GM19463 (cell line): ENCODE results near the gene SRMS.

Experiments
- ATAC-seq: cut with Tn5 transposase; IDR thresholded peaks from one replicate; pipeline ENCODE4 v1.9.1; 2021; ENCODE audit warnings: mild to moderate bottlenecking, moderate library complexity; ENCODE audit not compliant: unreplicated experiment

SRMS gene

GRCh38 chr20:63539441-63540370, 7.8 kb downstream of the SRMS start:
- ATAC-seq: no peak

- ATAC-seq: no peak
Measured at GRCh38 chr20:63539092-63539430, 8.5 kb downstream of the SRMS start.

- no peak for ATAC-seq
Measured at GRCh38 chr20:63538204-63539091, 9.1 kb downstream of the SRMS start.

- peak; percentile 89 for ATAC-seq
Measured at GRCh38 chr20:63537525-63538203, 9.9 kb downstream of the SRMS start.

GRCh38 chr20:63536997-63537524, 10.5 kb downstream of the SRMS start, which contains the start of gene PTK6:
TSS of gene PTK6 (minus strand) at chr20:63537376. CDS start at chr20:63537314, 62 bp downstream.
- peak; percentile 24 for ATAC-seq

- no peak for ATAC-seq
Measured at GRCh38 chr20:63536241-63536977, 11.1 kb downstream of the SRMS start.

- ATAC-seq: no peak
Measured at GRCh38 chr20:63534831-63535651, 12.5 kb downstream of the SRMS start.

GRCh38 chr20:63534427-63534830, 13.1 kb downstream of the SRMS start:
- ATAC-seq: no peak

- ATAC-seq: no peak
Measured at GRCh38 chr20:63533871-63534393, 13.6 kb downstream of the SRMS start.

GRCh38 chr20:63533388-63533787, 14.2 kb downstream of the SRMS start:
- no peak for ATAC-seq

GRCh38 chr20:63532449-63532971, 15.0 kb downstream of the SRMS start:
- no peak for ATAC-seq

- ATAC-seq: no peak
Measured at GRCh38 chr20:63531686-63532448, 15.7 kb downstream of the SRMS start.

- ATAC-seq: no peak
Measured at GRCh38 chr20:63530788-63531160, 16.8 kb downstream of the SRMS start.

- no peak for ATAC-seq
Measured at GRCh38 chr20:63529861-63530787, 17.4 kb downstream of the SRMS start.

- ATAC-seq: no peak
Measured at GRCh38 chr20:63529180-63529860, 18.2 kb downstream of the SRMS start.

GRCh38 chr20:63527184-63527583, 20.4 kb downstream of the SRMS start:
- no peak for ATAC-seq
